HS-27A (cell line): ENCODE measurements around the gene IL6ST.
"Not testable (repeated sequence)": the region's sequence is repeated elsewhere in the genome, so short reads cannot be mapped to it uniquely, and the experiment has no call there.

Source experiments
- DNase-seq: peaks from one replicate; pipeline ENCODE4 v3.0.0-alpha.2; 2012; ENCODE audit warnings: low read depth, missing footprints

The IL6ST gene

GRCh38 chr5:55994495-55994997, at the start of gene IL6ST:
Gene IL6ST, minus strand, starts transcription at chr5:55994963. Its CDS starts 18,685 bp downstream, at chr5:55976278.
- DNase-seq: no peak

DNA sequence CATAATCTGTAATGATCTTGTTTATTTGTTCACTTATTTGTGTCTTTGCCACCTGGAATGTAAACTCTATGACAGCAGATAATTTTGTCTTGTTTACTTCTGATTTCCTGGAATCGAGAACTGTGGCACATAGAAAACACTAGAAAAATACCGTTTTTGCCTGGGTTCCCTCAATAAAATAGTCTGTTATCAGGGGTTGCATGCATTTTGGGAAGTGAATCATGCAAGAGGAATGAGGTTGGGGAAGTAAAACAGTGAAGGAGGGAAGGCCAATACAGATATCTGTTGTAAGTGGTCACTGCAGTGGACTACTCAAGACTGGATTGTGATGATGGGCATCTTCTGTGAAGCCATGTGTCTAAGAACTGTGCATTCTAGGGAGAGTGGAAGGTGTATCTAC, 45.2 kb upstream of the IL6ST start:
- DNase-seq: peak; percentile 31

DNA sequence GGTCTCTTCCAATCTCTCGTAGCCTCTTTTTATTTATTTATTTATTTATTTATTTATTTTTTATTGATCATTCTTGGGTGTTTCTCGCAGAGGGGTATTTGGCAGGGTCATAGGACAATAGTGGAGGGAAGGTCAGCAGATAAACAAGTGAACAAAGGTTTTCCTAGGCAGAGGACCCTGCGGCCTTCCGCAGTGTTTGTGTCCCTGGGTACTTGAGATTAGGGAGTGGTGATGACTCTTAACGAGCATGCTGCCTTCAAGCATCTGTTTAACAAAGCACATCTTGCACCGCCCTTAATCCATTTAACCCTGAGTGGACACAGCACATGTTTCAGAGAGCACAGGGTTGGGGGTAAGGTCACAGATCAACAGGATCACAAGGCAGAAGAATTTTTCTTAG, 43.4 kb upstream of the IL6ST start:
- not testable (repeated sequence) for DNase-seq

DNA sequence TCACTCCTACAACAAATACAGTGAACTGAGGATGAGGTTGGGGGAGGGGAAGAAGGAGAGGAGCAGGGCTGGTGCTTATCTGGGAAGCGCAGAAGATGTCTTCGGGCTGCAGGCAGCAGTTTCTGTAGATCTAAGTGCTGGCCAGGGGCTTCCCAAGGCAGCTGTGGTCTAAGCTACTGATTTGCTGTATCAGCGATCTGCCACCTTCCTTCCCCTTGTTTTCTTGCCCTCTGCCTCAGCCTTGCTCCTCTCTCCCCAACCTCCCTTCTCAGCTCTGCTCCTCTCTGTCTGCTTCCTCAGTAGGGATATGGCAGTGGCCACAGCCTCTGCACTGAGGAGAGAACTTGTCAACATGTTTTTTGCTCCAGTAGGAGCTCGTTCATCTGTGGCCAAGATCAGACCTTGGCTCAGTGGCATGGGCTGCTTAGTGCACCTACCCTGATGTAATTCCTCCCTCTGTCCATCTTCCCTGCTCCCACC, 42.8 kb upstream of the IL6ST start:
- no peak for DNase-seq

GRCh38 chr5:56035394-56035793, 40.6 kb upstream of the IL6ST start:
- DNase-seq: not testable (repeated sequence)

GRCh38 chr5:56029871-56030630, 35.3 kb upstream of the IL6ST start:
- DNase-seq: not testable (repeated sequence)

GRCh38 chr5:56029457-56029856, 34.7 kb upstream of the IL6ST start:
- no peak for DNase-seq

DNA sequence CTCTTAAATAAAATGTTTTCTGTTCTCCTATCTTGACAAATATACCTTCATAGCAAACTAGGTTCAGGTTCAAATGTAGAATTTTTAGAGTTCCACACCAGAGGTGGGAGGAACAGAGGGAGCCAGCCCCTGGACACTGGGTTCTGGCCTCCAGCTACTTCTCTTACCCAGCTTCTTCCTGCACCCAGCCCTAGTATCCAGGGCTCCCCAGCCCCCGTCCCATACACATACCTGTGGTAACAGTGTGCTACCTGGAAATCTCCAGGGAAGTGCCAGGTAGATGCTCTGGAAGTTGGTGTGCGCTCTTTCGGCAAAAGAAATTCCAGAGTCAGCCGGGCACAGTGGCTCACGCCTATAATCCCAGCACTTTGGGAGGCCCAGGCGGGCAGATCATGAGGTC, 33.9 kb upstream of the IL6ST start:
- DNase-seq: no peak

DNA sequence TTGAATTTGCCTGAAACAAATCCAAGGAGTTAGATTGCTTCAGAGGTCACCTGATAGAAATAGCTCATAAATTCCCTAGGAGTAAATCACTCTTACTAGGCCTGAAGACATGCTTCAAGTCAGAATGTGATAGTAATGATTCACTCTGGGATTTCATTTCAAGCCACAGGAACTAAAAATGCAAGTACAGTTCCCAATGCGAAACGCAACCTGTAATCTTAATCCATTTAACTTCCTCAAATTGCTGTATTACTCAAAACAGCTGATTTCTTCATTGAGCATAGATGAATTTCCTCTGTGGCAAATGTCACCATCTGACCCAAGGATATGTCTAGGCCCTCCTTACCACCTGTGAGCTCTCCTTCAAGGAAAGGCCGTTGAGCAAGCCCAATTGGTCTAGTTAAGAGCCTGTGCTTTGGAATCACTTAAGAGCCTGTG, 32.1 kb upstream of the IL6ST start:
- peak; percentile 50 for DNase-seq

GRCh38 chr5:56025151-56025885, 30.6 kb upstream of the IL6ST start:
- DNase-seq: no peak

- DNase-seq: no peak
Measured at GRCh38 chr5:56024810-56025150, 30.0 kb upstream of the IL6ST start.

- no peak for DNase-seq
Measured at GRCh38 chr5:56023296-56023695, 28.5 kb upstream of the IL6ST start.

DNA sequence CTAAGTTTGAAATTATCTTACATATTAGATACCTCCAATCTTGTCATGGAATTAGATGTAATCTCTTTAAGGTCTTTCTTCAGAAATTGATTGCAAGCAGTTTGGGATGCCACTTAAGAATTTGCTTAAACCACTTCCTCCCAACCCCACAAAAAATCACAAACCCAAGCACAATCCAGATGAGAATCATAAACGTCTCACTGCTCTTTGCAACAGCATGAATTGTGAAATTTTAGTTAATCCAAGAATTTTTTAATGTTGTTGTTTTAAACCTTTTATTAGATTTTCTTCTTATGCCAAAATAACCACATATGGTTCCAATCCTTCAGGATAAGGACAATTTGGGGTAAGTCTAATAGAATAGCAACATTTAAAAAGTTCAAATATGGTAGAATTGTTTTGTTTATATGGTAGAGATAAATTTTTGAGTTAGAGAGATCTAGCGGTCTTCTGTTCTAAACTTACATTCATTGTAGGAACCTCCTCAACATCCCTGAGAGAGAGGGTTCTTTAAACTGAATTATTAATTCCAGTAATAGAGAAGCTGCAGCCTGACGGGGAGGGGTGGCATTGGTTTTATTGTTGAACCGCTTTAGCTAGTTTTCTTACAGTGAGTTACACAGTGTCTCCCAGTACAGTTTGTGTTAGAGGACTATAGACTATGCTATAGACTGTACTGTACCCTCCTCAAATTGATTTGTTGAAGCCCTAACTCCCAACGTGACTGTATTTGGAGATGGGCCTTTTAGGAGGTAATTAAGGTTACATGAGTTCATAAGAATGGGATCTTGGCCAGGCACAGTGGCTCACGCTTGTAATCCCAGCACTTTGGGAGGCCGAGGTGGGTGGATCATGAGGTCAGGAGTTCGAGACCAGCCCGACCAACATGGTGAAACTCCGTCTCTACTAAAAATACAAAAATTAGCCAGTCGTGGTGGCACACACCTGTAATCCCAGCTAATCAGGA, 24.8 kb upstream of the IL6ST start:
- DNase-seq: no peak

- DNase-seq: no peak
Measured at GRCh38 chr5:56018832-56019231, 24.1 kb upstream of the IL6ST start.

- not testable (repeated sequence) for DNase-seq
Measured at GRCh38 chr5:56014701-56015100, 19.9 kb upstream of the IL6ST start.

- not testable (repeated sequence) for DNase-seq
Measured at GRCh38 chr5:56013939-56014338, 19.2 kb upstream of the IL6ST start.

GRCh38 chr5:56012281-56012963, 17.7 kb upstream of the IL6ST start:
- no peak for DNase-seq

- DNase-seq: no peak
Measured at GRCh38 chr5:56011835-56012234, 17.1 kb upstream of the IL6ST start.

DNA sequence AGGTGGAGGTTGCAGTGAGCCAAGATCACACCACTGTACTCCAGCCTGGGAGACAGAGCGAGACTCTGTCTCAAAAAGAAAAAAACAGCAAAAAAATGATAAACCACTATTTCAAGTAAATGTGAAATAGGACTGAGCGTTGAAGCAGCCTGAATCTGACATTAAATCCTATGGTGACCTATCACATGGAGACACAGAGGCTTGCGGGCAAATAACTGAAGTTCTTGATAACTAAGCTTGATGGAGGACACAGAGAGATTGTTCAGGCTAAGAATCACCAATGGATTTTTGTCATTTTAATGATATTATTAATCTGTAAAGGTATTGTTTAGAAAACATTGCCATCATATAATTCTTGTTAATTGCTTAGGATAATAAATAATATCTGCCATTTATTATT, 15.7 kb upstream of the IL6ST start:
- DNase-seq: no peak

DNA sequence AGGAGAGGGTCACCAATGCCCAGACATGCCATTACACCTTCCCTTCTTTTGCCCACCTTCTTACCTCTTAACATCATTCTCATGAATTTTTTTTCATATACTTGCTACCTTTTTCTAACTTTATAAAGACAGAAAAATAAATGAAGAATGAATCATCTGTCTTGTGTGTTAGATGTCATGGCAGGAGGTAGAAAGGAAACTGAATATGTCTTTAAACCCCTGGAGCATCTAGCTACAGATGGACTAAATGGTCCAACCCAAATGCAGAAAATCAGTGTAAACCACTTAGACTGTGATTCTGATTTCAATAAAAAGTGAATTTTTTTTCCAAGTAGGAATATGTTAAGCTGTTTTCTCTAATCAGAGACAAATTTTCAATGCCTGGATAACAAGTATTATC, 11.8 kb upstream of the IL6ST start:
- no peak for DNase-seq

DNA sequence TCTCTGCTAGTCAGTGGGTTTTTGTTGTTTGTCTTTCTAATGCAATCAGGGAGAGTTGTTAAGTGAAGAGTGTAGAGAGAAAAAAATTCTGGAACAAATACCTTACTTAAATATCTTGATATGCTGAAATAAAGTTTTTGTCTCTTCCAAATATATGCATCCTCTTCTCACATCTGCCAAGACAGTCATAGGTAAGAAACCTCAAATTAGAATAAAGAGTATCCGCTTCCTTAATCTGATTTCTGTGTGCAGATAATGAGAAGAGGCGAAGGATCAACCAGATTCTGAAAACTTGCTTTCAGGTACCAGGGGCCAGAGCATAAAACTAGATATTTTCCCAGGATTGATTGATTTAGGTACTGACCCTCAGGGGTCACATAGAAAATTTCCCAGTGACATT, 11.3 kb upstream of the IL6ST start:
- DNase-seq: no peak
